GM19043 (cell line): ENCODE results near the gene SEPTIN8.

ENCODE experiments used
- ATAC-seq: cut with Tn5 transposase; IDR thresholded peaks from one replicate; pipeline ENCODE4 v1.9.1; 2021; ENCODE audit warnings: low read depth; ENCODE audit not compliant: unreplicated experiment

The SEPTIN8 gene

GRCh38 chr5:132785365-132785764 is 8.3 kb upstream of the SEPTIN8 start:
- no peak for ATAC-seq

- ATAC-seq: no peak
Measured at GRCh38 chr5:132782101-132782500, 5.1 kb upstream of the SEPTIN8 start.

- ATAC-seq: no peak
Measured at GRCh38 chr5:132781029-132781428, 4.0 kb upstream of the SEPTIN8 start.

GRCh38 chr5:132780577-132780976 is 3.5 kb upstream of the SEPTIN8 start:
- no peak for ATAC-seq

- ATAC-seq: no peak
Measured at GRCh38 chr5:132779961-132780360, 2.9 kb upstream of the SEPTIN8 start.

- ATAC-seq: no peak
Measured at GRCh38 chr5:132778856-132779255, 1.8 kb upstream of the SEPTIN8 start.

- ATAC-seq: no peak
Measured at GRCh38 chr5:132778129-132778528, 1.1 kb upstream of the SEPTIN8 start.

GRCh38 chr5:132776938-132777208 is 166 bp downstream of the SEPTIN8 start:
- ATAC-seq: peak; percentile 33

GRCh38 chr5:132776131-132776937 is 705 bp downstream of the SEPTIN8 start:
- peak; percentile 15 for ATAC-seq

GRCh38 chr5:132775476-132775961 is 1.5 kb downstream of the SEPTIN8 start:
- no peak for ATAC-seq

GRCh38 chr5:132774896-132775295 is 2.1 kb downstream of the SEPTIN8 start:
- no peak for ATAC-seq

- no peak for ATAC-seq
Measured at GRCh38 chr5:132774406-132774805, 2.6 kb downstream of the SEPTIN8 start.

- no peak for ATAC-seq
Measured at GRCh38 chr5:132773601-132774355, 3.3 kb downstream of the SEPTIN8 start.

- no peak for ATAC-seq
Measured at GRCh38 chr5:132773114-132773513, 3.9 kb downstream of the SEPTIN8 start.

GRCh38 chr5:132772291-132773070 is 4.6 kb downstream of the SEPTIN8 start:
- no peak for ATAC-seq

- ATAC-seq: no peak
Measured at GRCh38 chr5:132771503-132771998, 5.5 kb downstream of the SEPTIN8 start.

GRCh38 chr5:132770476-132771159 is 6.4 kb downstream of the SEPTIN8 start:
- ATAC-seq: no peak

- ATAC-seq: no peak
Measured at GRCh38 chr5:132768485-132768868, 8.6 kb downstream of the SEPTIN8 start.

- ATAC-seq: no peak
Measured at GRCh38 chr5:132767150-132767549, 9.9 kb downstream of the SEPTIN8 start.

- ATAC-seq: no peak
Measured at GRCh38 chr5:132766806-132767055, 10.3 kb downstream of the SEPTIN8 start.
